GM21619 (cell line): ENCODE results near the gene LKAAEAR1.
A peak's percentile ranks its signal among the peaks of the same experiment; 100 is the strongest.

ENCODE experiments used
- ATAC-seq: cut with Tn5 transposase; IDR thresholded peaks from one replicate; pipeline ENCODE4 v1.9.1; 2021; ENCODE audit not compliant: unreplicated experiment

LKAAEAR1 gene

DNA sequence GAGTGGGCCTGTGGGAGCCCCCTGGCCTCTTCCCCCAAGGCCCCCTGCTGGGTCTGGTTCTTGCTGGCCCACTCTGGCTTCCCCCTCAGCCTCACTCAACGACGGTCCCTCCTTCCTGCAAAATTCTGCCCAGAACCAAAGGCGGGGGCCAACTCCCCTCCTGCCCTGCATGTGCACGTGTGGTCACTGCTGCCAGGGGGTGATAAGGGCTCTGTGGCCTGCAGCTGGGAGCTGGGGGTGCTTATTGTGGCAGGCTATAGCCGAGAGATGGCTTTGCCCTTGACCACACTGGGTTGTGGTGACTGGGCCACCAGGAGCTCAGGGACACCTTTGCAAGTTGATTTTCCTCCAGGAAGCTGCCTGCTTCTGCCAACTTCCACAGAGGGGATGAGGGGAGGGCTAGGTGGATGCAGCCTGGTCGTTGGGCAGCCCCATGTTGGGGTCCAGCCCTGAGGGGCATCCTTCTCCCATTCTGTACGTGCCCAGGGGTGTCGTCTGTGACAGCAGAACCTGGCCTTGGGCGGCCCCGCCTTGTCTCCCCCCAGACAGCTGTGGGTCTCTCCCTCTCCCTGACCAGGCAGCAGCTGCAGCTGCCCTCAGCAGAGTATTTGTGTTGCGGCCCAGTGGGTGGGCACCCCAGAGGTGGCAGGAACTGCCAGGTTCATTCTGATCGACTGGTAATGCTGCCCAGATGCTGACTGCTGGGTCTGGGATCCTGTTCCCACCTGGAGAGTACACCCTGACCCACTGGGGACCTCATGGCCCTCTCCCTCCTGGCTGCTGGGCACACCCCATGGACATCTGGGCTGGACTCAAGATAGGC lies 15.6 kb downstream of the LKAAEAR1 start:
- ATAC-seq, result no peak

- no peak for ATAC-seq
Measured at GRCh38 chr20:64067733-64068307, 16.4 kb downstream of the LKAAEAR1 start.

DNA sequence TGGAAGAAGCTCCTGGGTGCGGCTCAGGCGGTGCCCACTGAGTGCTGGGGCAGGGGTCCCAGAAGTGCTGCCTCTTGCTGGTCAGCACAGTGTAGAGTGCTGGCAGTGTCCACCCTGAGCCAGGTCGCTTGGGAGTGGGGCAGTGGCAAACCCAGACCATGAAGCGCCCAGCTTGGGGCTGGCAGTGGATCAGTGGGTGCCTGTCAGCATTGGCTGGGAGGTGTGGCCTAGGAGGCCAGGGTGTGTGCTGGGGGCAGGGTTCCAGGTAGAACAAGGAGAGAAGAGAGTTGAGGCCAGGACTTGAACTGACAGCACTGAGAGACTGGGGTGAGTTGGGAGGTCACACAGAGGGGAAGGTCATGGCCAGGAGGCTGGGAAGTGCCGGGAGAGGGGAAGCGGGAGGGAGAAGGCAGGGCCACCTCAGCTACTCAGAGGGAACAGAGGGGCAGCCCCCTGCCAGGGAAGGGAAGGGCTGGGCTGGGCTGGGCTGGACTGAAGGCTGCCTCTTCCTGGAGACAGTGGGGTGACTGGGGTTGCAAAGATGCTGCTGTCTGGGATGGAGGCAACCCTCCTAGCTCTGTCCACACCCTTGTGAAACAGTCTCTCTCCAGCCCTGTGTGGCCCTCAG lies 17.1 kb downstream of the LKAAEAR1 start:
- ATAC-seq, result no peak

DNA sequence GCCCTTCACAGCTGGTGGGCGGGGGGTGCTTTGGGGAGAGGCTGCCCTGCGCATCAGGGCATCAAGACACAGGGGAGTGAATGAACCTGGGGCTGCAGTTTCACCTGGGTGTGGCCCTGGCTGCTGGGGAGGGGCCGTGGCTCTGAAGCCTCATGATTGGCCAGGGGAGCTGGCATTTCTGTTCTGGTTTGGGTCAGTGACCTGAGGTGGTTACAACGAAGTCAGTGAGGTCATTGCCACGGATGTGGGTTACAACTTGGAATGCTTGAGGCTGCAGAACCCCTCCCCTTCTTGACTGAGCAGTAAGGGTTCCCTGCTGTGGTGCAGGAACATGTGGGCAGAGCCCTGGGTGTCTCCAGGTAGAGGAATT lies 18.2 kb downstream of the LKAAEAR1 start:
- ATAC-seq, result no peak

- ATAC-seq, result no peak
Measured at GRCh38 chr20:64065062-64065973, 18.9 kb downstream of the LKAAEAR1 start.

GRCh38 chr20:64064145-64064698 lies 20.0 kb downstream of the LKAAEAR1 start:
- no peak for ATAC-seq

DNA sequence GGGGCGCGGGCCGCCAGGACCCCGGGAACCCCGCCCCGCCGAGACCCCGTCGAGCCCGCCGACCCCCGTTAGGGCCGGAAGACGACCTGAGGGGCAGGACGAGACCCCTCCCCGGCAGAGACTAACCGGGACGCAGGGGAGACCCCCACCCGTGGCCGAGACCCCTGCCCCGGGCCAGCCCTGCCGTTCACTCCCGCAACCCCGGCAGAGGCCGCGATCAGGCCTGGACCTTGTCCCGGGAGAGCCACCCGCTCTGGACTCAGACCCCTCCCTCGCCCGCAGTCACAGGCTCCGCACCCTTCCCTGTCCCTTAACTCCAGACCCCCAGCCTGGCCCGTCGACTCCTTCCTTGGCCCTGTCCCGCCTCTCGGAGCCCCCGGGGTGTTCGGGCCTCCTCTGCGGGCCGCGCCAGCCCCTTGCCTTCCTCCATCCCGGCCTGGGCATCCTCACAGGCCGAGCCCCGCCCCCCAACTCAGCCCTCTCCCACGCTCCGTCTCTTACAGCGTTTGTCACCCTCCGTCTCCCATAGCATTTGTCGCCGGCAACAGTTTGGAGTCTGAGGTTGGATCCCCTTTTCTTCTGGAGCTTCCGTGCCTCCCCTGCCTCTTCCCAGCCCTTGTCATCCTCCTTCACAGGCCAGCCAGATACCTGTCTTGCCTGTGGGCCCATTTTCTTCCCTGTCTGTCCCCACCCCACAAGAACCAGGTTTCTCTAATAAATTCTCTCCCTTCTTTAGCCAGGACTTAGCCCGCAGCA lies 20.6 kb downstream of the LKAAEAR1 start:
- no peak for ATAC-seq

DNA sequence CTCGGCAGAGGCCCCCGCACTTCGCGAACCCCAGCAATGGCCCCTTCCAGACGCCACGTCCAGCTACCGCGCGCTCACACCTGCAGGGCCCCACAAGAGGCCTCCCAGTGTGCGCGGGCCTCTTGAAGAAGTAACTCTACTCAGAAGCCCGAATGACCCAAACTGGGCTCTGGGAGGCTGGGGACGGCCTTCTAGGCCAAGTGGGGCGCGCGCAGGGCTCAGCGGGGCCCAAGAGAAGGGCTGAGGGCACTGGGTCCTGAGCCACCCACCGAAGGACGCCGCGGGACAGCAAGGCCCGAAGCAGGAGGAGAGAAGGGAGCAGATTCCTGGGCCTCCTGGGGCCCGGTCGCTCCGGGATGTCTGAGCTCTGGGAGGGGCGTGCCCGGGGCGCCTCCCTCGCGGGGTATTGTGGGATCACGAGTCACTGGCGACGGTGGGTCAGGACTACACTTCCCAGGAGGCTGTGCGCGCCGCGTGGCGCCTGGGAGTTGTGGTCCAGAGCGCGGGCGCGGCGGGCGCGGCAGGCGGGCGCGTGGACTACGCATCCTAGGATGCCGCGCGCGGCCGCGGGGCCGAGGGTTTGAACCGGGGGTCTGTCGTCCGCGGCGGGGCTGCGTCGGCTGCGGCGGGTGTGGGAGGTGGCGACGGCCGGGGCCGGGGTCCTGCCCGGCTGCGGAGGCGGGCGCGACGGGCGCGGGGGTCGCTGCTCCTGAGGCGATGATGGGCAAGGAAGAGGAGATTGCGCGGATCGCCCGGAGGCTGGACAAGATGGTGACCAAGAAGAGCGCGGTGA lies 21.4 kb downstream of the LKAAEAR1 start, which contains the start of gene TCEA2:
TCEA2 (plus strand) TSS at position 603 of the 793 bp plus-strand sequence; CDS start at position 718, 115 bp downstream.
- ATAC-seq, result peak; percentile 82

DNA sequence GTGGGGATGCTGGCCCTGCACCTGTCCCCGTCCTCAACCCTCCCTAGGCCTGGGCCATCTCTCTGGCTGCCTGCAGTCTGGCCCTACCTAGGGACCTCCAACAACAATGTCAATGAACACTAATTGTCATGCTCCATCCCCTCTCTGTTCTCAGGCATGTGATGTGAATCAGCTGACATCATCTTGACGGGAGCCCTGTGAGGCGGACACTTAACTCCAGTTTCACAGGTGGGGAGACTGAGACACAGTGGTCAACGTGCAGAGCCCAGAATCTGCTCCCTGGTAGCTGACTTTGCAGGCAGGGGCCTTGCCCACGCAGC lies 22.0 kb downstream of the LKAAEAR1 start:
- no peak for ATAC-seq

DNA sequence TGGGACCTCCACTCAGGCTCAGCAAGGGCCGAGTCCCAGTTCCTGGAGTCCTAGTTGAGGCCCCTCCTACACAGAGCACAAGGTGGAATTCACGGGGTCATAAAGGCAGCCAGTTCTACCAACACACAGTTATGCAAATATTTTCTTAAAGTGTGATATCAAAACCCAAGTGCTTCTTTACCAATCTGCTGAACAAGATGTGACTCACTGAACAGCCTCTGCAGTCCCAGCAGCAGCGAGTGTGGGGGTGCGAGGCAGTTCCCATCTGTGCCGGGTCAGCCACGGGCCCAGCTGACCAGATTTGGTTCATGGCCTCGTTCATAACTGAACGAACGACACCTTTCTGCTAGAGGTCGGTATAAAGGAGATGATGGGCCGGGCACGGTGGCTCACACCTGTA lies 25.7 kb downstream of the LKAAEAR1 start:
- no peak for ATAC-seq

DNA sequence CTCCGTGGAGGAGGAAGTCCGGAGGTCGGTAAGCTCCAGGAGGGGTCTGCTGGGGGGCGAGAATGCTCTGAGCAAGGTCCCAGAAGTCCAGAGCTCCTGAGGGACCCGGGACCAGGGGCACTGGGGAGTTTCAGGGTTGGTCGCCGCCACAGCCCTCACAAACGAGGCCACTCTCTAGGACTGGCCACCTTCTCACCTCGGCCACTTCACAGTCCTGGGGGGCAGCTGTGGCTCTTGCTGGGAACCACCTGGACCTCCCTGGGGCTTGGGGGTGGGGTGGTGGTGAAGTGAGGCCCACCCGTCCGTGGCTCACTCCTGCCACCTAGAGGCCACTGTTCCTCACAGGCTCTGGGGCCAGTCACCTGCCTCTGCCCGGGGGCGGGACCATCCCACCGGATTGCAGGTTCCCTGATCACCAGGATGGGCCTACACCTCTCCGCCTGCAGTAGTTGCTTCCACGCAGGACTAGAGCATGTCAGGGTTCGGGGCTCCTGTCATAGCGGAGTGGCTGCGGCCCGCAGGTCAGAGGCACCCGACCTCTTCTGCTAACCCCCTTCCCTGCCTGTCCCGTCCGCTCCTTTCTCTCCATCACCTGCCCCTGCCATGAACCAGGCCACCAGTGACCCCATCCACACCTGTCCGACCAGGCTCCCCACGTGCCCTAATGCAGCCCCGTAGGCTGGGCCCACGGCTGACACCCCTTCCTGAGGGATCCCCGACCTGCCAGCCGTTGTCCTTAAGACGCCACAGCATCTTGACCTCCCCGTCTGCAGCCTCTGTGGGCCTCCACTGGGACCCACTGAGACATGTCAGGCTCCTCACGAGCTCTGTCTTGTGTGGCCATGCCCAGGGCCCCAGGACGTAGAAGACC lies 26.3 kb downstream of the LKAAEAR1 start:
- peak; percentile 45 for ATAC-seq

GRCh38 chr20:64056889-64057627 lies 27.1 kb downstream of the LKAAEAR1 start:
- ATAC-seq, result no peak

GRCh38 chr20:64056639-64056888 lies 27.6 kb downstream of the LKAAEAR1 start:
- no peak for ATAC-seq

- ATAC-seq, result no peak
Measured at GRCh38 chr20:64055893-64056638, 28.1 kb downstream of the LKAAEAR1 start.

GRCh38 chr20:64055396-64055892 lies 28.8 kb downstream of the LKAAEAR1 start:
- ATAC-seq, result no peak

DNA sequence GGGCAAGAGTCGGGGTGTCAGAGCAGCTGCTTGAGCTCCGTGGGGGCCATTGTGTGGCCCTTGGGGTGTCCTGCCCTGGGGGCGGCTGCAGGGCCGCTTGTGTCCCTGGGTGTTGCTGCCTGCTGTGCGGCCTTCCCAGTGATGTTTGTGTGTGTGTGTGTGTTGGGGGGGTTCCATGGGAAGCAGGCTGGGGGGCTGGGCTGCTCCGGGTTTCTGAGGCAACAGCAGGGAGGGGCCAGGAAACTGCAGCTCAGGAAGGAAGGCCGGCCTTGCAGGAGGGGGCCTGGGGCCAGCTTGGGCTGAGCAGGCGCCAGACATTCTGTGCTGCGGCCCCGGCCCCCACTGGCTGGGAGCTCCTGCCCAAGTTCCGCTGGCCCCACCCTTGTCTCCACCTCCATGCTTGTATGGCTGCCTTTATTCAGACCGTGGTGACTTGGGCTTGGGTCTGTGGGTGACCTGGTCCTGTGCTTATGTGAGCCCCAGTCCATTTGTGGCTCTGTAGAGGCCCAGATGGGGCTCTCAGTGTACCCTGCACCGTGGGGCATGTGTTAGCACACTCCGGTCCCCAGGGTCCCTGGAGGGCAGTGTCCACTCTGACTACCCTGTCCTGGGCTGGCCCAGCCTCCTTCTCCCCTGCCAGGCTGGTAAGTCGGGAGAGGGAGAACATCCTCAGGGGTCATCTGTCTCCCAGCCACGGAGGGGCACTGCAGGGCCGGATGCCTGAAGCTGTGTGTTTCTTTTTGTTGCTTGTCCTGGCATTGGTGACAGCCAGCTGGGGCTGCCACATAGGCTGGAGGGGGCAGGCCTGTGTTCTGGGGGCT lies 30.1 kb downstream of the LKAAEAR1 start:
- no peak for ATAC-seq
